Coronary artery (tissue), 2 donors: ENCODE data around the gene GPAM.

ENCODE experiments used
- DNase-seq: peaks from one replicate; pipeline ENCODE4 v3.0.0-alpha.2; 2017; ENCODE audit warnings: low spot score
- H3K27ac ChIP-seq, 2 donors: fragments of 200-600 bp; sonication (generic); one replicate each; pipeline ENCODE4 v1.5.1; 2016 to 2019
- H3K4me3 ChIP-seq: fragments of 200-600 bp; sonication (generic); 2 replicates; pipeline ENCODE4 v1.5.1; 2016; ENCODE audit warnings: mild to moderate bottlenecking, moderate library complexity
- TF ChIP-seq, protein P1 (sequence below): fragments of 200-600 bp; sonication (generic); IDR thresholded peaks from one replicate; pipeline ENCODE4 v1.5.1; 2019; ENCODE audit warnings: antibody characterized with exemption

GPAM gene

DNA sequence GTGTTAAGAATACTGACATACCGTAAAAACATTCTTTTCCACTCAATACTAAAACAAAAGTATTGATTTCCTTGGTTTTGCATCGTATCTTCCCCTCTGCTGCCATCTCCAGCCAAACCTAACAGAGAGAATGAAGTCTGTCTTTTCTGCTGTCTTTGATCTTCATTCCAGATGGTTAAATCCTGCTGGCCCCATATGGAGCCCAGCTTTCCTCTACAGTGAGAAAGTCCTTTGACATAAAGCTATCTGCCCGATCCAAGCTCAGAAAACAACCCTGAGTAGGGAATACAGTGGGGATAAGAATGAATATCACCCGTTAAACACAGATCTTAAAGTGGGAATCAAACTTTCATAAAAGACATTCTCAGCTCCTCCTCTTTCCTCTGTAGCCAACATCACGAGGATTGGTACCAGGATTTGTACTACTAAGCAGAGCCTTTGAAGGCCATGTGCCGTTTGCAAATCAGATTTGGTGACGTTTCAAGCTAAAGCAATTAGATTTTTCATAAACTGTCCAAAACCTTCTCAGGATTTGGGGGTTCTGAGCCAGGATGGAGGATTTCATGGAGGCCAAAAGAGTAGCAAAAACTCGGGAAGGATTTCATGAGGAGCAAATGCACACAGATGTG is 30.8 kb upstream of the GPAM start:
- TF ChIP-seq, protein P1, sequence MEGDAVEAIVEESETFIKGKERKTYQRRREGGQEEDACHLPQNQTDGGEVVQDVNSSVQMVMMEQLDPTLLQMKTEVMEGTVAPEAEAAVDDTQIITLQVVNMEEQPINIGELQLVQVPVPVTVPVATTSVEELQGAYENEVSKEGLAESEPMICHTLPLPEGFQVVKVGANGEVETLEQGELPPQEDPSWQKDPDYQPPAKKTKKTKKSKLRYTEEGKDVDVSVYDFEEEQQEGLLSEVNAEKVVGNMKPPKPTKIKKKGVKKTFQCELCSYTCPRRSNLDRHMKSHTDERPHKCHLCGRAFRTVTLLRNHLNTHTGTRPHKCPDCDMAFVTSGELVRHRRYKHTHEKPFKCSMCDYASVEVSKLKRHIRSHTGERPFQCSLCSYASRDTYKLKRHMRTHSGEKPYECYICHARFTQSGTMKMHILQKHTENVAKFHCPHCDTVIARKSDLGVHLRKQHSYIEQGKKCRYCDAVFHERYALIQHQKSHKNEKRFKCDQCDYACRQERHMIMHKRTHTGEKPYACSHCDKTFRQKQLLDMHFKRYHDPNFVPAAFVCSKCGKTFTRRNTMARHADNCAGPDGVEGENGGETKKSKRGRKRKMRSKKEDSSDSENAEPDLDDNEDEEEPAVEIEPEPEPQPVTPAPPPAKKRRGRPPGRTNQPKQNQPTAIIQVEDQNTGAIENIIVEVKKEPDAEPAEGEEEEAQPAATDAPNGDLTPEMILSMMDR, result no peak
- no peak for DNase-seq
- no peak overlapping the region for H3K27ac ChIP-seq
- H3K4me3 ChIP-seq, result no peak overlapping the region

DNA sequence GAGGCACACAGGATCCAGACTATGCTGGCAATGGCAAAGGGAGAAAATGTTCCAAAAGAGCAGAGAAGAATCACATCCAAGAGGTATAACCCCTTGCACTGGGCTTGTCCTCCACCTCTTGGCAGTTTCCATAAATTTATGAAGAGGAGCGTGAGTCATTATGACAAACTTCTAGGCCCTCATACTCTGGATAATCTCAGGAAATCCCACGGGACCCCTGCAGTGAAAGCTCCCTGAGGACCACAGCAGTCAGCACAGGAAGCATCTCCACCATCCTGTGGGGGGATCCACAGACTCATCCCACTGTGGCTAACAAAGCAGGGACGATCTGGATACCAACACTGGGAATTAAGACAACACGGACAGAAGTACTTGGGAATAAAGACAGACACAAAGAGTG is 30.3 kb upstream of the GPAM start:
- TF ChIP-seq, protein P1, result no peak
- Histone ChIP-seq H3K4me3 (no peak overlapping the region), H3K27ac (no peak overlapping the region)
- DNase-seq, result no peak

GRCh38 chr10:112213098-112213823 is 29.7 kb upstream of the GPAM start:
- no peak overlapping the region for H3K27ac ChIP-seq
- no peak for DNase-seq
- no peak overlapping the region for H3K4me3 ChIP-seq
- TF ChIP-seq, protein P1, result no peak

- Histone ChIP-seq H3K27ac (no peak overlapping the region), H3K4me3 (no peak overlapping the region)
- TF ChIP-seq, protein P1, result no peak
- DNase-seq, result no peak
Measured at GRCh38 chr10:112210666-112211065, 27.1 kb upstream of the GPAM start.

GRCh38 chr10:112209684-112210131 is 26.1 kb upstream of the GPAM start:
- no peak for DNase-seq
- peak overlapping the region in 1 of 2 donors; percentile 83 for H3K27ac ChIP-seq
- TF ChIP-seq, protein P1, result no peak
- H3K4me3 ChIP-seq, result no peak overlapping the region

- Histone ChIP-seq H3K27ac (peak overlapping the region in 1 of 2 donors; percentile 83), H3K4me3 (no peak overlapping the region)
- no peak for DNase-seq
- TF ChIP-seq, protein P1, result no peak
Measured at GRCh38 chr10:112208997-112209396, 25.4 kb upstream of the GPAM start.

- Histone ChIP-seq H3K4me3 (peak overlapping the region; percentile 7), H3K27ac (peak overlapping the region in 1 of 2 donors; percentile 83)
- no peak for DNase-seq
- TF ChIP-seq, protein P1, result no peak
Measured at GRCh38 chr10:112208292-112208691, 24.7 kb upstream of the GPAM start.
